ENCODE results near the gene VOPP1.

VOPP1 gene

DNA sequence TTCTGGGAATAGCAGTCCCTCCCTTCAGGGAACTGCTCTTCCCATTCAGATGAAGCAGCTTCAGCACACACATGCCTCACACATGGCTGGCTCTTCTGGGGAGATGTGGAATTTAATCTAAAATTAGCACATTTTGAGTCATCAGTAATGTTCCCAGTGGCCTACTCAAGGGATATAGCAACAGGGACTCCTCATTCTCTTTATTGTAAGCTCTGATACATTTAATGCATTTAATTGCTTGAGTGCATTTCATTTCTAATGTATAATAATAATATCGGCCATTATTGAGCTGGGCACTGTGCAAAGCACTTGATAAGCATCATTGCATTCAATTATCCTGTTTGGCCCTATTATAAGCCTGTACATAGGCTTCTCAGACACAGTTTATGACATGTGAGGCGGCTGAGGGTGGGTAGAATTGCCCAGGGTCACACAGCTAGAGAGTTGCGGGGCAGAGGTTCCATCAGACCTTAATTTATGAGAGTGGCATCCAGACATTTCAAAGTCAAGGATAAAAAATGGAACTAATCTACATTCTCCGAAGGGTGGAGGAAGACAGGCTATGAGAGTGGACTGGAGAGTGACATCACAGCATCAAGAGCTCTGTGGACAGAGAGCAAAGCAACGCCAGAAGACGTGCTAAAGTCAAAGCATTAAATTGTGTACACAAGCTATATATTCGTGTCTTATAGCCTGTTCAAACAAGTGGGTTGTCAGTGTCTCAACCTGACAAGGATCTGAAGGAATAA lies 130.4 kb downstream of the VOPP1 start:
- TF ChIP-seq GATA1 (IDR thresholded peaks at IDR 0.05; ENCODE audit: low read depth, low read length) (no peak), POLR2A (IDR thresholded peaks at IDR 0.05; ENCODE audit: low read length) (no peak)
- no peak for DNase-seq

DNA sequence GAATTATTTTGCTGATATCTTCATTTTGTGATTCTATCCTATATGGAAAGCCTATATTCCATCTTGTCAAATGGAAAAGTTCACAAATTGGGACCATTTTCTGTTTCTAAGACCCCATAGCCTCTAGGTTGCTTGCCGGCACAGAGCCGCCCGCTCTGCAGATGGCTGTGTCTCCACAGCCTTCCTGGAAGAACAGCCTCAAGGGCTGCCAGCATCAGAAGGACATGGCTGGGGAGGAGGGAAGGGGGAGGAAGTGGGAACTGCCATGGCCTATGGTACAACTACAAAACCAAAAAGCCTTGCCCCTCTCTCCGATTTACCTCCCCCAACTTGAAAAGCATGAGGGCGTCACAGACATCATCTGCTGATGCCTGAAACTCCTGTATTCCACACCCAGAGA lies 131.3 kb downstream of the VOPP1 start:
- TF ChIP-seq POLR2A (IDR thresholded peaks at IDR 0.05; ENCODE audit: low read length): no peak
- TF ChIP-seq GATA1 (IDR thresholded peaks at IDR 0.05; ENCODE audit: low read depth, low read length): no peak
- DNase-seq: no peak

DNA sequence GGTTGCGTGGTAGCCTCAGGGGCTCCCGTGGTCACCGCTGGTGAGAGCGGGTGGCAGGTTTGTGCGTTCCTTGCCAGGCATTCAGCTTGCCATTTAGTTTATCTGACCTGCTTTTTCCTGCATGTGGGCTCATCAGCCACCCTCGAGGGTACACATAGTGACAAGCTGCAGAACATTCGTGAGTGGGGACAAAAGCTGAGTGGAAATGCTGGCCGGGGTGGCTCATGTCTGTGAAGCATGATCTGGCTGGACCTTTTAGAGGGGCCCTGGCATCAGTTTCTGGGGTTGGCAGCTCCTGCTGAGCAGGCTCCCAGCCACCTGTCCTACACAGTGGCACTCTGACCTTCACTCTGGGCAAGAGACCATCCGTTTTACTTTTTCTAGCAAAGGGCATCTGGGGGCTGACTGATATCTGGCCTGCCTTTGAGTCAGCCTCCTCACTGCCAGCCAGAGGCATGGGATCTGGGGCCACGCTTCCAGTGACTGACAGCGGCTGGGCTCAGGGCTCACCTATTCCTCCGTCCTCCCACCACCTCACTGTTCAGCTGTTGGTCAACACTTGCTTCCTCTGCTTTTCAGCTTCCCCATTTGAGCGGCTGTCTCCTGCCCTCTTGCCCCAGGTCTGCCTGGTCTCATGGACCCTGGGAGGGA lies 132.1 kb downstream of the VOPP1 start:
- no peak for DNase-seq
- no peak for TF ChIP-seq GATA1 (IDR thresholded peaks at IDR 0.05; ENCODE audit: low read depth, low read length)
- no peak for TF ChIP-seq POLR2A (IDR thresholded peaks at IDR 0.05; ENCODE audit: low read length)

- TF ChIP-seq GATA1 (IDR thresholded peaks at IDR 0.05; ENCODE audit: low read depth, low read length) (no peak), POLR2A (IDR thresholded peaks at IDR 0.05; ENCODE audit: low read length) (no peak)
- DNase-seq: no peak
Observed at GRCh38 chr7:55439627-55440026, 132.7 kb downstream of the VOPP1 start.

GRCh38 chr7:55438757-55439525 lies 133.4 kb downstream of the VOPP1 start:
- no peak for DNase-seq
- TF ChIP-seq POLR2A (IDR thresholded peaks at IDR 0.05; ENCODE audit: low read length): no peak
- TF ChIP-seq GATA1 (IDR thresholded peaks at IDR 0.05; ENCODE audit: low read depth, low read length): no peak

GRCh38 chr7:55438085-55438756 lies 134.1 kb downstream of the VOPP1 start:
- TF ChIP-seq POLR2A (IDR thresholded peaks at IDR 0.05; ENCODE audit: low read length): no peak
- TF ChIP-seq GATA1 (IDR thresholded peaks at IDR 0.05; ENCODE audit: low read depth, low read length): no peak
- DNase-seq: no peak

- no peak for DNase-seq
- TF ChIP-seq GATA1 (IDR thresholded peaks at IDR 0.05; ENCODE audit: low read depth, low read length) (no peak), POLR2A (IDR thresholded peaks at IDR 0.05; ENCODE audit: low read length) (no peak)
Observed at GRCh38 chr7:55437375-55437774, 134.9 kb downstream of the VOPP1 start.

DNA sequence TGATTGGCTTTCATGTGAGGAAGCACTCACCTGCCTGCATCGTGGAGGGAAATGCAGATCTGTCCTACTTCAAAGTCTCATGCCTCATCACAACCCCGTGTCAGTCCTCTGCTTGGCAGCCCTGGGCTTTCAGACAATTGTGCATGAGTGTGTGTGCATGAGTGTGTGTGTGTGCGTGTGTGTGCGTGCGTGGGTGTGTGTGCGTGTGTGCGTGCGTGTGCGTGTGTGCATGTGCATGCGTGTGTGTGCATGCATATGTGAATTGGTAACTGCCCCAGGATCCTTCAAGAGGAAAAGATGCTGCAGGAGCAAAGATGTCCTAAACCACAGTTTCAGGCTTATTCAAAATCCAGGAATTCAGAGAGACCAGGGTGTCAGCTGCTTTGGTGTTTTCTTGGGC lies 135.8 kb downstream of the VOPP1 start:
- DNase-seq: no peak
- TF ChIP-seq GATA1 (IDR thresholded peaks at IDR 0.05; ENCODE audit: low read depth, low read length): no peak
- no peak for TF ChIP-seq POLR2A (IDR thresholded peaks at IDR 0.05; ENCODE audit: low read length)

DNA sequence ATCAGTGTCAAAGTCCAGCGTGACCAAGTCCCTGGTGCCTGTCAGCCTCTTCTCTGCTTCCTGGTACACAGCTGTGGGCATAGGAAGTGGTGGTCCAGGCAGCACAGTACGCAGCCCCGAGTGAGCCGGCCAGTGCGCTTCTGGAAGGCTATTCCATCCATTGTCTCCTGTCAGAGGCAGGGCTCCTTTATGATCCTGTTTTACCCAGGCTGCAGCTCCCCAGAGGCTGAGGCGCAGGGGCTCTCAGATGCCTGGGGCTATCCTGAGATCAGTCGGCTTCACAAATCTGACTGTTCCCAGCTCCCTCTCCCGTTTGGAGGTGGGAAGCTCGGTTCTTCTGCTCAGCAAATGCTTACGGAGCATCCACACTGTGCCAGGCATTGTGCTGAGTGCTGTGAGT lies 136.8 kb downstream of the VOPP1 start:
- TF ChIP-seq POLR2A (IDR thresholded peaks at IDR 0.05; ENCODE audit: low read length) (no peak), GATA1 (IDR thresholded peaks at IDR 0.05; ENCODE audit: low read depth, low read length) (no peak)
- DNase-seq: no peak

GRCh38 chr7:55432939-55433784 lies 139.1 kb downstream of the VOPP1 start:
- TF ChIP-seq GATA1 (IDR thresholded peaks at IDR 0.05; ENCODE audit: low read depth, low read length) (no peak), POLR2A (IDR thresholded peaks at IDR 0.05; ENCODE audit: low read length) (no peak)
- DNase-seq: no peak

DNA sequence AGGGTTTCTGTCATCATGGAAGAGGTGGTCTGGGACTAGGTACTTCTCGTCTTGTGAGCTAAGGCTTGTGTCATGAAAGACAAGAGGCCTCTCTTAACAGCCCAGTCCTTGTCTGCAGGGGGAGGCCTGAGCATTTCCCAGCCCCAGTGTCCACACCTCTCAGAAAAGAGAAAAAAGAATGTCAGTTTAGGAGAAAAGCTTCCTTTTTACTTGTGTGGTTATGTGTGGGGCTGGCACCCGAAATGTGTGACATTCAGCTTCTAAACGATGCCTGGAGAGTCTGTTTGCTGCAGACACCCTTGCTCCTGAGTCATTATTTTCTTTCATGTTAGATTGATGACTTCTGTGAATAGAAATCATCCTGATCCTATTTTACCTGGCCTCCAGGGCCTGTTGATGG lies 139.8 kb downstream of the VOPP1 start:
- no peak for DNase-seq
- TF ChIP-seq POLR2A (IDR thresholded peaks at IDR 0.05; ENCODE audit: low read length) (no peak), GATA1 (IDR thresholded peaks at IDR 0.05; ENCODE audit: low read depth, low read length) (no peak)

GRCh38 chr7:55431898-55432297 lies 140.4 kb downstream of the VOPP1 start:
- no peak for TF ChIP-seq GATA1 (IDR thresholded peaks at IDR 0.05; ENCODE audit: low read depth, low read length)
- TF ChIP-seq POLR2A (IDR thresholded peaks at IDR 0.05; ENCODE audit: low read length): no peak
- no peak for DNase-seq

Measured in erythroblast (primary cell).